Measurements from ENCODE around the gene NKPD1.

GRCh38 chr19:45130236-45130635 lies 30.5 kb downstream of the NKPD1 start:
- TF ChIP-seq, protein P1, sequence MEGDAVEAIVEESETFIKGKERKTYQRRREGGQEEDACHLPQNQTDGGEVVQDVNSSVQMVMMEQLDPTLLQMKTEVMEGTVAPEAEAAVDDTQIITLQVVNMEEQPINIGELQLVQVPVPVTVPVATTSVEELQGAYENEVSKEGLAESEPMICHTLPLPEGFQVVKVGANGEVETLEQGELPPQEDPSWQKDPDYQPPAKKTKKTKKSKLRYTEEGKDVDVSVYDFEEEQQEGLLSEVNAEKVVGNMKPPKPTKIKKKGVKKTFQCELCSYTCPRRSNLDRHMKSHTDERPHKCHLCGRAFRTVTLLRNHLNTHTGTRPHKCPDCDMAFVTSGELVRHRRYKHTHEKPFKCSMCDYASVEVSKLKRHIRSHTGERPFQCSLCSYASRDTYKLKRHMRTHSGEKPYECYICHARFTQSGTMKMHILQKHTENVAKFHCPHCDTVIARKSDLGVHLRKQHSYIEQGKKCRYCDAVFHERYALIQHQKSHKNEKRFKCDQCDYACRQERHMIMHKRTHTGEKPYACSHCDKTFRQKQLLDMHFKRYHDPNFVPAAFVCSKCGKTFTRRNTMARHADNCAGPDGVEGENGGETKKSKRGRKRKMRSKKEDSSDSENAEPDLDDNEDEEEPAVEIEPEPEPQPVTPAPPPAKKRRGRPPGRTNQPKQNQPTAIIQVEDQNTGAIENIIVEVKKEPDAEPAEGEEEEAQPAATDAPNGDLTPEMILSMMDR (IDR thresholded peaks at IDR 0.05), result no peak
- no peak for TF ChIP-seq POLR2A (IDR thresholded peaks at IDR 0.05)
